HG02870 (cell line): ENCODE data around the gene MAP4K5.

Experiments used
- ATAC-seq: cut with Tn5 transposase; IDR thresholded peaks from one replicate; pipeline ENCODE4 v1.9.1; 2021; ENCODE audit warnings: mild to moderate bottlenecking, moderate library complexity; ENCODE audit not compliant: unreplicated experiment

Gene MAP4K5

DNA sequence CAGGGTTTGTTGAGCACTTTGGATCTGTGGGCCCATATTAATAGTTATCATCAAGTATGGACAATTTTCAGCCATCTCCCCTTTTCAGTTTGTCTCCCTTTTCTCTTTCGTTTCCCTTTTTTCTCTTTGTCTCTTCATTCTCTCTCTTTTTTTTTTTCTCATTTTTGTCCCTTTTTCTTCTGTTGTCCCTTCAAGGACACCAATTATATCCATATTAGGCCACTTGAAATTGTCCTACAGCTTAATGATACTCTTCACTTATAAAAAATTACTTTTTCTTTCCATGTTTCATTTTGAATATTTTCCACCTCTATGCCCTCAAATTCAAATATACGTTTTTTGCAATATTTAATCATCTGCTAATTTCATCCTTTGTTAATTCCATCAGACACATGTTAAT, 53.3 kb downstream of the MAP4K5 start:
- no peak for ATAC-seq

DNA sequence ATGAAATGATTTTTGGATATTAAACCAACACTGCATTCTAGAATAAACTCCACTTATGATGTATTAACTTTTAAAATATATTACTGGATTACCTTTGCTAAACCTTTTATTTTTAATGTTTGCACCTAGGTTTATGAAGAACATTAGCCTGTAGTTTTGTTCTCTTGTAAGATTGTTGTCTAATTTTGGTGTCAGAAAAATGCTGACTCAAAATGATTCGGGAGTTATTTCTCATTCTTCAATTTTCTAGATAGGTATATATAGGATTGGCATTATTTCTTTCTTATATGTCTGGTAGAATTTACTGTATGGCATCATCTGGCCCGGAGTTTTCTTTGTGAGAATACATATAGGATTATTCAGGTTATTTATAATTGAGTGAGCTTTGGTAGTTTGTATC, 54.6 kb downstream of the MAP4K5 start:
- ATAC-seq, result no peak

DNA sequence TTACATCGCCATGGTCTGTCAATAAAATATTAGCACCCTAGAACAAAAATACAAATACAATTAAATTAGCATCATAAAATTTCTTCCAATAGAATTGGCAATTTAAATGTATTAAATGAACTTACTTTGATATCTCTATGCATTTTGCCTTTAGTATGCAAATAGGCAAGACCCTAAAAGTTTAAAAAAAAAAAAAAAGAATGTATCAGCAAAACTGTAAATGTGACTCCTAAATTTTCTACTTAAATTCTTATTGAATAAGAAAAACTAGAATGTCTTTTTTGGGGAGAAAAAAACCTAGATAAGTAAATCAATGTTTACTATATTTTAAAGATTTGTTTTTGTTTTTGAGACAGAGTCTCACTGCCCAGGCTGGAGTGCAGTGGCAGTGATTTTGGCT, 56.2 kb downstream of the MAP4K5 start:
- ATAC-seq, result no peak

DNA sequence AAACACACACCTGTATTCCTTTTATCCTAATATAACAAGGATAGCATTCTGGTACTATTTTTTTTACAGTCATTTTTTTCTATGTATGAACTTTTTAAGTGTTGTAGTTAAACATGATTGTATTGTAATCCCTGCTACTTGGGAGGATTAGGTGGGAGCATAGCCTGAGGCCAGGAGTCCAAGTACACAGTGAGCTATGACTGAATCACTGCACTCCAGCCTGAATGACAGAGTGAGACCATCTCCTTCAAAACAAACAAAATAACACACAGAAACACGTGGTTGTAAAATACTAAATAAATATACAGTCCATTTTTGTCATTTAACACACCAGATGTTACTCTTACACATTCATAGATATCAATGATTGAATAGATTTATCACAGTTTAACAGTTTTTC, 56.9 kb downstream of the MAP4K5 start:
- no peak for ATAC-seq

DNA sequence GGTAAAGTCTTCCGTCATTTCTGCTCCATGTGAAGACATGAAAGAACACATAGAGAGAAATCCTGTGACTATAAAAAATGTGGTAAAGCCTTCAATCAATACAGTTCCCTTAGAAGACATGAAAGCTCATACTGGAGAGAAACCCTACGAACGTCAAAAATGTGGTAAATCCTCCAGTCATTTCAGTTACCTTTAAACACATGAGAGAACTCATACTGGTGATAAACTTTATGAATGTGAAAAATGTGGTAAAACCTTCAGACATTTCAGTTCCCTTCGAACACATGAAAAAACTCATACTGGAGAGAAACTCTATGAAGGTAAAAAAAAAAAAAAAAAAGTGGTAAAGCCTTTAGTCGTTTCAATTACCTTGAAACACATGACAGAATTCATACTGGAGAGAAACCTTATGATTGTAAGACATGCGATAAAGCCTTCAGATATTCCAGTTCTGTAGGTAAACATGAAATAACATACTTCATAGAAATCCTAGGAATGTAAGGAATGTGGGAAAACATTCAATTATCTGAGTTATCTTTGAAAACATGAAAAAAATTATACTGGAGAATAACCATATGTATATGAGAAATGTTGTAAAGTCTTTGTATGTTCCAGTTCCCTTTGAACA, 60.4 kb downstream of the MAP4K5 start:
- no peak for ATAC-seq

DNA sequence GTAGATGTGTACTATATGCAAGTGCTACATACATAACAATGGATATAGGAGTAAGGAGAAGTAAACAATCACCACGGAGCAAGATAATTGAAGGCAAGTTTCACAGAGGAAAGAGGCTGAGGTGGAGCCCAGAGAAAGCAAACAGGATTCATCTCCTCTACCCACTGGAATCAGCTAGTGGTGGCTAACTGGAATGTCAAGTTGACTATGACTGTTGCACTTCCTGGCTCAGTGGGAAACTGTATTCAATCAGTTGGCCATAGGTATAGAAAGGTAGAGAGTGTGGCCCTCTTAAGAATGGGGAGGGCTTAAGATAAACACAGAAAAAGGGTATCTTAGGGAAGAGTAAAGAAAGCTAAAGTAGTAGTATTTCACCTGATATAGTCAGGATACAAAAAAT, 62.4 kb downstream of the MAP4K5 start:
- ATAC-seq, result no peak

DNA sequence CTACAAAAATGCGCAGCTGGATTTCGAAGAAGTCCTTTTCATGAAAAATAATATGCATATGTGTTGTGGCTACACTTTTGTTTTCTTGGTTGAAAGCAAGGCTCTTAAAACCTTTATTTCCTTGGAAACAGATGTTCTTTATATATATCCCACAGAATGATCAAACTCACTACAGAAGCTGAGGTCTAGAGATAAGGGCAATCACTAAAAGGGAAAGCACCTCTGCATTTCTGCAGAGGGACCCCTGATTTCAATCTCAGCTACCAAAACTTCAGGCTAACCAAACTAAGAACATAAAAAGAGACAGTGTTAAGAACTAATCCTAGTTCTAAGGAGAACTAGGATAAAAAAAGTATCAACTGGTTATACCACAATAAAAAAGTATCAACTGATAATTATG, 70.3 kb downstream of the MAP4K5 start:
- no peak for ATAC-seq

DNA sequence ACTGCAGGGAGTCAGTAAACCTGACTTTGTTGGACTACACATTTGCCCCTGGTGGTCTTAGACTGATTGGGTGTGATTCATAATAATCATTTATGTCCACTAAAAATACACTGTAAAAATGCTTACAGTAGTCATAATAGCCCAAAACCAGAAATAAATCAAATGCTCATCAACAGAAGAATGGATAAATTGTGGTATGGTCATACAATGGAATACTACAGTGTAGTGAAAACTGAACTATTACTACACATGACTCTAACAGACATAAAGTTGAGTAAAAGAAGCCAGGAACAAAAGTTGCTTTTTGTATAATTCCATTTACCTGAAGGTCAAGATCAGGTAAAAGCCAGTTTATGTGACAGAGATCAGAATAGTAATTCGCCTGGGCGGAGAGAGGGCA, 78.5 kb downstream of the MAP4K5 start:
- no peak for ATAC-seq

DNA sequence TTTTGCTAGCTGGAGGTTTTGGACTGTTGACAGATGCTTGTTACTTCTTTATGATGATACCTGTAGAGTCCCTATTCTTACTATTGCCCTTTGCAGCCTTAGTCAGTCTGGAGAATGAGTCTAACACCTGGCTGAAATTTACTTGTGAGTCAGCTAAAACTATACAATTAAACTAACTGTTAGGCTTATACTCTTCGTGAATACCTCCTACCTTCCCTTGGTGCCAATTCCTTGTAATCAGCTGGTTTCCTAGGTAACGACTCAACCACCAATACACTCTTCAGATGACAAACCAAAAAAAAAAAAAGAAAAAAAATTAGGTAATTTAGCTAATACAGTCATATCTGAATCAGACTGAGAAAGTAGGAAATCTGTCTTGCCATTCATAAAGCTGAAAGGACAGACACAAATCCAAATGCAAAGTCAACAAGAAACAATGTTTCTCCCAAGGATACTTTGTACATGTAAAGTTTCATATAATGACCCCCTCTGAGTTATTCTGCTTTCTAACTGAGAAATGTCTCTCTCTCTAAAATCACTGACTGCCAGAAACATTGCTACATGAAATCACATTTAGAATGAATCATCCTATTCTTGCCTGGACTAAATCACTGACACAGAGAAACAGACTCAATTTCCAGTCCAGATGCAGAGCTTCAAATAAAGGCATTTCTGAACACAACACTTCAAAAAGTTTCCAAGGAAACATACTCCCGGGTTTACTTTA, 79.2 kb downstream of the MAP4K5 start:
- ATAC-seq, result no peak

DNA sequence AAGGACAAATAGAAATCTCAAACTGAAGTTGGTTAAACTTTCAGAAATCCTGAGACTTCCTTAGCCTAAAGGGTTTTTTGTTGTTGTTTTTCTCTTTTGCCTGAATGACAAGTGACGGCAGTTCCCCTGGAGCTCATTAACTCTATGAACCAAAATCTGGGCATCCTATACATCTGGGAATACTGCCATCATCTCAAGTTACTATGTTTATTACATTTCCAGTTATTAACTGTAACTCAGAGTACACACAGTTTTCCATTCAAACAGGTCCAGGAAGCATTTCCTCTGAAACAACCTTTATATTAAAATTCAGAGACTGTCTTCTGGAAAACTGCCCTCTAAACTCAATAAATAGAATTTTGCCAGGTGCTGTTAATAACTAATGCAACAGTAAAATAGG, 80.1 kb downstream of the MAP4K5 start:
- no peak for ATAC-seq

DNA sequence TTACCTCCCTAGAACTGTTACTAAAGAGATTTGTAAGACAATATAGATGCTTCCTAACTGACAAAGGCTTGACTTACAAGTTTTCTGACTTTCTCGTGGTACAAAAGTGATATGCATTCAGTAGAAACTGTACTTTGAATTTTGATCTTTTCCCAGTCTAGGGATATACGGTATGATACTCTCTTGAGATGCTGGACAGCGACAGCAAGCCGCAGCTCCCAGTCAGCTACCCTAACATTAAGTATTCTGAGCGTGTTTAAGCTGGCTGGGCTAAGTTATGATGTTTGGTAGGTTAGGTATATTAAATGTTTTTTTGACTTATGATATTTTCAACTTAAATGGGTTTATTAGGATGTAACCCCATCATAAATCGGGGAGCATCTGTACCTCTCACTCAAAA, 80.5 kb downstream of the MAP4K5 start:
- no peak for ATAC-seq

DNA sequence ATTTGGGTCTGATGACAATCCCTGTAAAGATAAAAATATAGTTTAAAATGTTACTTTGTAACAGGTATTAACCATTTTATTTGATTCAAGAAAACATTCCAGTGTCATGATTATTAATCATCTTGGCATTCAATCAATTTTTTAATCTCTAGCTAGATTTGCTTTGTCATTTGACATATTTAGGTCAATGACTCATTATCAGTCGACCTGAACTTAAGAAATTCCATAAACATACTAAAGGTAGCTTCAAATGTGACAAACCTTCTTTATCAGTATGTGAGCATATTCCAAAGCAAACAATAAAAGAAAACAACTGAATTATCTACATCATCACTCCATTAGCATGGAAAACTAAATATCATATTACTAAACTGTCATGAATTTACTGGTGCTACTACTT, 84.9 kb downstream of the MAP4K5 start:
- no peak for ATAC-seq

DNA sequence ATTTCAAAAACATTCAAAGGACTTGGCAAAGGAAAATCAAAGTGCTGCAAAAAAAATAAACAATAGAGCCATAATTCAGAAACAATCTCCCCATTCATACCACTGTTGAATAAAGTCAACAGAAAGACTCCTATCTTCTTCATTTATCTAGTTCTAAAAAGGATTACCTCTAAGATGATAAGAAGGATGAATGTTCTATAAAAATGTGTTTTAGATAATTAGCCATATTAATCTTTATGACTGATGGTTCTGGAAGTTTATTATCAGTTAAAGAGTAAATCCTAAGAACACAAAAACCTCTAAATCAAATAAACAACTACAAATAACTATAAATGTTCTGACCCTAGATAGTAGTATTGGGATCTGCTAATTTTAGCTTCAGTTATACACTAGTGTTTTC, 97.8 kb downstream of the MAP4K5 start:
- no peak for ATAC-seq

DNA sequence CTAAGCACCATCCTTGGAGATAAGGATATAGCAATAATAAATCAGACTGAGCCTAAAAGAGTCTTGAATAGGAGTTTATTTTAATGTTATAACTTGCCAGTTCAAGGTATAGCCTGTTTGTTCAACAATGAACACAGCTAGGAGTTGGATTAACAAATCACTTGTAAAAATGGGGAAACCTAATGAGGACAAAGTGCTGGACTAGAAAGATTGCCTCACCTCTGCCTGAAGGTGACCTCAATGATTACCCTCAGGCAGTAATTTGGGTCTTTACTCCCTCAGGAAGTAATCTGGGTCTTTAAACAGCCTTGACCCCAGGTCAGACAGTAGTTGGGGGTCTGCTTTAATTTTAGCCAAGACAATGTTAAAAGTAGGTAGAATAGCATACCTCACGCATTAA, 100.2 kb downstream of the MAP4K5 start:
- no peak for ATAC-seq

DNA sequence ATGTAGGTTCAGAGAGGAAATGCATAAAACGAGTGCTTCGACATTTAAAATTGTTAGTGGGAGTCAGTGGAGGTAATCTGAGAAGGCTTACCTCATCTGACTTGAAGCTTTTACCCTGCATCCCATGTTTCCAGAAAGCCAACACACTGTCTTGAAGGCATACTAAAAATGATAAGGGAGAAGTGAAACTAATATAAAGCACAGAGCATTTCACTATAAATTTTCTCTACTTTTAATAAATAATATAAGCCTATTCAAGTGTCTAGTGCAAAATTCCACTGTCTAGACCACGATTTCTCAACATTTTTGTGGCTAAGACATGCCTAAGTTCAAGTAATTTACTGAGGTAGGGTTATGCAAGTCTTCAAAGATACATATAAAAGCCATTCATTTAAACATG, 106.6 kb downstream of the MAP4K5 start:
- ATAC-seq, result no peak

DNA sequence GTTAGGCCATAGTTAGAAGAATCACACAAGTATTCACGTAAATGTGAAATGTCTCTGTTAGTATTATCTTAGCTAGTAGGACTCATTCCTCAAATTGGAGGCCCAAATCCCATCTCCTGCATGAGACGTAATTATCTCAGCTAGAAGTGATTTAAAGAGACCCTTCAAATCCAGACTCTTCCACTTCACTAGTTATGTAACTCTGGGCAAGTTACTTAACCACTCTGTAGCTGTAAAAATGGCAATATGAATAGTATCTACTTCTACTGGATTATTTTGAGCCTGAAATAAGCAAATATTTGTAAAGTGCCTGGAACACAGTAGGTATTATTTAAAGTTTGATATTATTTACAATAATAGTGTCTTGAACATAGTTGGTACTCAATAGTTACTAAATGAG, 107.3 kb downstream of the MAP4K5 start:
- no peak for ATAC-seq

DNA sequence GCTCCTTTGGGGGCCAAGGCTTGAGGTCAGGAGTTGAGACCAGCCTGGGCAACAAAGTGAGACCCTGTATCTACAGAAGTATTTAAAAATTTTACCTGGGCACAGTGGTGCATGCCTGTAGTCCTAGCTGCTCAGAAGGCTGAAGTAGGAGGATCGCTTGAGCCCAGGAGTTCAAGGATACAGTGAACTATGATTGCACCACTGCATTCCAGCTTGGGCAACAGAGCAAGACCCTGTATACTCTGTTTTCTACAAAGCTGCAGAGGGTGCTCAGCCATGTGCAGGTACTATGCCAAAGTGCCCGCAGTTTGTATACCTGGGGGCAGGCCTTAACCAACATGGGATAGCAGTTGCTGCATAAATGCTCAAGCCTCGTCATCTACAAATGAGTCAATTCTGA, 108.8 kb downstream of the MAP4K5 start:
- ATAC-seq, result no peak

DNA sequence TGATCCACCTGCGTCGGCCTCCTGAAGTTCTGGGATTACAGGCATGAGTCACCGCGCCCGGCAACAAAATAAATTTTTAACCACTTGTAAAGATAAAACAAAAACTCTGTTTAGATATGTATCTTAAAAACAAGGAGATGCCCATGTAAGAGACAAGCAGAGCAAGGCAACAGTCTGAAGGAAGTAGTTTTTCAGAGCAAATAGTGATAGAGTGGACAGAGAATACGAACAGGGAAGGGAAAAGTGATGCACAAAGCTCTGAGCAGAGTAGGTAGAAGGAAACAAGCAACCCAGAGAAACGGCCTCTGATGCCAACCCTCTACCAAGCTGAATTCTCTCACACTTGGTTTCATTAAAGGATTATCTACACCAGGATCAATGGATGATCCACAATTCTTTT, 110.9 kb downstream of the MAP4K5 start:
- ATAC-seq, result no peak

DNA sequence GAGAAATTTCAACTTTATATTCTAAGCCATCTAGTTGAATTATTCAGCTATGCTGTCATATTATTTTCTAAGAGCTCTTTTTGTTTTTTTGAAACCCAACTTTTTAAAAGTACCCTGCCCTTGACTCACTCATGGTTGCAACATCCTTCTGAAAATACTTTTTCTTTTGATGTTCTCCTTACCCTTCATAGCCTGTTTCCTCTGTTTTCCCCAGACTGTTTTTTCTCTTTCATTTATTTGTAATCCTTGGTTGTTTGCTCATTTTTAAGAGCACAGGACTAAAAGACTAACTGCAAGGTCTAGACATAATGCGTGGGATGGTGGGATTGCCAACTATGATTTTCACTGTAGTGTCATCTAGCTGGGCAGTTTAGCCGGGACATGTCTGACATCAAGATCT, 114.5 kb downstream of the MAP4K5 start:
- no peak for ATAC-seq

DNA sequence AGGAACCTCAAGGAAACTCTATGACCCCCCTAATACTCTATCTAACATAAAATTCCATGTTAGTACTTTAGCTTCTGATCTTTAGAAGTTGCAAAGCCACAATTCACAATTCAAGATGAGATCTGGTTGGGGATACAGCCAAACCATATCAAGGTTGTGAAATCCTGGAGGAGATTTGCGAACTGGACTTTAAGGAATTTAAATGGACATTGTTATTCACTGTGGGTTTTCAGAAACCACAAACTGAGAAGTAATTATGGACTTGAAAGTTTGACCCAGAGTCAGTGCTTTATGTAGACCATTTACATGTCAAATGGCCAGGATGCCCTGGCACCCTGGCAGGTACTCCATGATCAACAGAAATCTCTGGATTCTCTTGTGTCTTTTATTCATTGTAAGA, 121.4 kb downstream of the MAP4K5 start:
- no peak for ATAC-seq

DNA sequence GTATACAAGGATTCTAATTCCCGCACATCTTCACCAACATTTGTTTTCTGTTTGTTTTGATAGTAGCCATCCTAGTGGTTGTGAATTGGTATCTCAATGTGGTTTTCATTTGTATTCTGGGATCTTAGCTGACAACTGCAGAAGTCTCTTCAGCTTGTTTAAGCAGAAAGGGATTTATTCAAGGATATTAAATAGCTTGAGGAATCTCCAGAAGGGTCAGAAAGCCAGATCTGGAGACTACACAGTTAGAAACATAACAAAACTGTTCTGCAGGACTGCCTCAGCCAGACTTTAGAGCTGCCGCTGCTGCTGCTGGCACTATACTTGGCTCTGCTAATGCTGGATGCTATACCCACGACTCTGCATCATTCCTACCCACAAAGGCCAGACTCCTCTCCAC, 122.3 kb downstream of the MAP4K5 start:
- ATAC-seq, result no peak

DNA sequence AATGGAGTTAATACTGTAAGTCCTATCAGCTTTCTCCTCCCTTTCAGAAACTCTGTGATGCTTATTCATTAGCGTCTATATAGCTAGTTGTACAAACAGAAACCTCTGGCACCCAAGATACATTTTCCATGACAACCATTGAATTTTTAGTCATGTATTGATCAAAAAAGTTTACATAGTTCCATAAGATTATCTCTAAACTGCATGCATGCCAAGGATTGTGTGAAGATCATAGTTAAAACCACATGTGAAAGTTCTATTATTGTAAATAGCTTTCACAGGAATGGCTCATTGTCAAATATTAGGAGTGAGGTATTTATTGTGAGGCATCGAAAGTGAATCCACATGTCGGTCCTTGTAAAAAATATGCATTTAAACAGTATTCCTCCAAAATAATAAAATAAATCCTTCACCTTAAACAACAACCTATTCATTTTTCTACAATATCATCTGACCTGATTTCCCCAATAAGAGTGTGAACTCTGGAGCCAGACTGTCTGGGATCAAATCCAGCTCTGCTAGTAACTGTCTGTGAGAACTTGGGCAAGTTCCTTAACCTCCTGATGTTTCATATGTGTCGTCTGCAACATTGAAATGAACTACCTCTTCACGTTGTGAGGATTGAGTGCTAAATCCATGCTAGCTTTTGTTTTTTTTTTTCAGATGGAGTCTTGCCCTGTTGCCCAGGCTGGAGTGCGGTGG, 125.1 kb downstream of the MAP4K5 start:
- ATAC-seq, result no peak
